ENCODE data around the gene KCNS1. TPM values are rescaled to one million over a fixed set of nuclear protein-coding genes. Genes with fewer than 3 reads are reported as not detected.
"Not testable (repeated sequence)": the region's sequence is repeated elsewhere in the genome, so short reads cannot be mapped to it uniquely, and the experiment has no call there.

KCNS1 gene, protein sequence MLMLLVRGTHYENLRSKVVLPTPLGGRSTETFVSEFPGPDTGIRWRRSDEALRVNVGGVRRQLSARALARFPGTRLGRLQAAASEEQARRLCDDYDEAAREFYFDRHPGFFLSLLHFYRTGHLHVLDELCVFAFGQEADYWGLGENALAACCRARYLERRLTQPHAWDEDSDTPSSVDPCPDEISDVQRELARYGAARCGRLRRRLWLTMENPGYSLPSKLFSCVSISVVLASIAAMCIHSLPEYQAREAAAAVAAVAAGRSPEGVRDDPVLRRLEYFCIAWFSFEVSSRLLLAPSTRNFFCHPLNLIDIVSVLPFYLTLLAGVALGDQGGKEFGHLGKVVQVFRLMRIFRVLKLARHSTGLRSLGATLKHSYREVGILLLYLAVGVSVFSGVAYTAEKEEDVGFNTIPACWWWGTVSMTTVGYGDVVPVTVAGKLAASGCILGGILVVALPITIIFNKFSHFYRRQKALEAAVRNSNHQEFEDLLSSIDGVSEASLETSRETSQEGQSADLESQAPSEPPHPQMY
- 0.40 TPM for total RNA-seq

DNA sequence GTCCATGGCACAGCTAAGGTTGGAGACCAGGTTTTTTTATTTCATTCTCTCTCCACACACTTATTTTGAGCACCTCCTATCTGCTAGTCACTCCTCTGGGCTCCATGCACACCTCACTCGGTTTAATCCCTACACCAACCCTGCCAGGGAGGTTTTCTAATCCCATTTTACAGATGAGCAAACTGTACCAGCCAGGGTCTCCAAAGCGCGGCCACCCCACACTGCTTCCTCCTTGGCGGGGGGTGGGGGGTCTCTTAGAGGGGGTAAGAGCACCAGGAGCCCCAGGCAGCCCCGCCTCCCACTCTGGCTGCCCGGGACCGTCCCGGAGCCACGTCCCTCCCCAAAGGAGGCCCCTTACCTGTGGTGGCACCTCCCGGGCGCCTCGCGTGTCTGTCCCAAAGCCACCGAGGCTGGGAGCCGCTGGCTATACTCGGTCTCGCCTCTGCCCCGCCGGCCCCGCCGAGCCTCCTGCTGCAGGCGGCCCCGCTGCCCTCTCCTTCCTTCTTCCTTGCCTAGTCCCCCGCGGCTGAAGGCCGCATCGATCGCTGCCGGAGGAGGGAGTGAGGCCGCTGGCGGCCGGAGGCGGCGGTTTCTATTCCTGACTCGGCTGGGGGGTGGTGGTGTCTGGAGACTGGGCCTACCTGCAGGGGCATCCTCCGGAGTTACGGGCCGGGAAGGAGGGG, at the start of gene KCNS1:
TSS of gene KCNS1 (minus strand) at position 565 of the 683 bp plus-strand sequence. CDS start 1,891 bp downstream, outside the sequence.
- no peak for ATAC-seq

- ATAC-seq, result no peak
Measured at GRCh38 chr20:45149062-45149461, 48.1 kb upstream of the KCNS1 start.

GRCh38 chr20:45140836-45141235, 39.9 kb upstream of the KCNS1 start:
- ATAC-seq, result no peak

DNA sequence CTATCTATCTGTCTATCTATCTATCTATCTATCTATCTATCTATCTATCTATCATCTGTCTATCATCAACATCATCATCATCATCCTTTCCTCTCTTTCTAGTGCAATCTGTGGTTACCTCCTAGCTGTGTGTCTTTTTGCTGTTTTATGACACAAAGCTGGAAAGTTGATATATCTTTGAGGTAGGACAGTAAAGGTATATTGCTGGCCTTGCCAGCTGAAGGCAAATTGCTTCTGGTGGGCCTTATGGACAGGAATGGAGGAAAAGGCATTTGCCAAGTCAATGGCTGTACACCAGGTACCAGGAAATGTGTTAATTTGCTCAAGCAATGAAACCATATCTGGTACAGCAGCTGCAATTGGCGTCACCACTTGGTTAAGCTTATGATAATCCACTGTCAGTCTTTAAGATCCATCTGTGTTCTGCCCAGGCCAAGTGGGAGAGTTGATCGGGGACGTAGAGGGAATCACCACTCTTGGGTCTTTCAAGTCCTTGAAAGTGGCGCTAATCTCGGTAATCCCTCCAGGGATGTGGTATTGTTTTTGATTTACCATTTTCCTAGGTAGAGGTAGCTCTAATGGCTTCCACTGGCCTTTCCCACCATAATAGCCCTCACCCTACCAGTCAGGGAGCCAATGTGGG, 38.9 kb upstream of the KCNS1 start:
- ATAC-seq, result not testable (repeated sequence)

- peak; percentile 94 for ATAC-seq
Measured at GRCh38 chr20:45138561-45139300, 37.8 kb upstream of the KCNS1 start.

GRCh38 chr20:45136911-45137310, 36.0 kb upstream of the KCNS1 start:
- peak; percentile 50 for ATAC-seq

- peak; percentile 96 for ATAC-seq
Measured at GRCh38 chr20:45128099-45128498, 27.2 kb upstream of the KCNS1 start.

DNA sequence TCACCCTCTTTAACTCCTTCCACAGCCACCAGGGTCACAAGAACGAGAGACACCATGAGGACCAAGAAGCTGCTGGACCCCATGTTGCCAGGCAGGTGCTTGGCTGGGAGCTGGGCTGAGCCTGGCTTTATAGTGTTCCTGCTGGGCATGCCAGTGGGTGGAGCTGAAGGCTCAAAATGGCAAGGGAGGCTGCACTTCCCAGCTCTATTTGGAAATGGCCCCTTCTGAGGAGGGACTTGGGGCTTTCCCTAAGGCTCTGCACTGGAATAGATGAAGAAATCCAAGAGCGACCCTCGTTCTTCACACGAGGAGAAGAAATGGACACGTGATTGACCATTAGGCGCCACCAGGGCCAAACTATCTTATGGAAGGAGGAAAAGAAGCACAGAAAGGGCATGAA, 23.4 kb upstream of the KCNS1 start, which contains the start of gene WFDC12:
TSS of gene WFDC12 (minus strand) at position 101 of the 400 bp plus-strand sequence. CDS start at position 83, 18 bp downstream.
- no peak for ATAC-seq

DNA sequence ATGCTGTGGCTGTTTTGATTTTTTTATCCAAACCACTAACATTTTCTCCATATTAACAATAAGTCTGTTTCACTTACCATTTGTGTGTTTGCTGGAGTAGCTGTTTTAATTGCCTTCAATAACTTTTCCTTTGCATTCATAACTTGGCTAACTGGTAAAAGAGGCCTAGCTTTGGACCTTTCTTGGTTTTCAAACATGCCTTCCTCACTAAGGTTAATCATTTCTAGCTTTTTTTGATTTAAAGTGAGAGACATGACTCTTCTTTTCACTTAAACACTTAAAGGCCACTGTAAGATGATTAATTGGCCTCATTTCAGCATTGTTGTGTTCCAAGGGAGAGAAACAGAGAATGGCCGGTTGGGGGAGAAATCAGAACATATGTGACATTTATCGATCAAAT, 20.5 kb upstream of the KCNS1 start:
- no peak for ATAC-seq

DNA sequence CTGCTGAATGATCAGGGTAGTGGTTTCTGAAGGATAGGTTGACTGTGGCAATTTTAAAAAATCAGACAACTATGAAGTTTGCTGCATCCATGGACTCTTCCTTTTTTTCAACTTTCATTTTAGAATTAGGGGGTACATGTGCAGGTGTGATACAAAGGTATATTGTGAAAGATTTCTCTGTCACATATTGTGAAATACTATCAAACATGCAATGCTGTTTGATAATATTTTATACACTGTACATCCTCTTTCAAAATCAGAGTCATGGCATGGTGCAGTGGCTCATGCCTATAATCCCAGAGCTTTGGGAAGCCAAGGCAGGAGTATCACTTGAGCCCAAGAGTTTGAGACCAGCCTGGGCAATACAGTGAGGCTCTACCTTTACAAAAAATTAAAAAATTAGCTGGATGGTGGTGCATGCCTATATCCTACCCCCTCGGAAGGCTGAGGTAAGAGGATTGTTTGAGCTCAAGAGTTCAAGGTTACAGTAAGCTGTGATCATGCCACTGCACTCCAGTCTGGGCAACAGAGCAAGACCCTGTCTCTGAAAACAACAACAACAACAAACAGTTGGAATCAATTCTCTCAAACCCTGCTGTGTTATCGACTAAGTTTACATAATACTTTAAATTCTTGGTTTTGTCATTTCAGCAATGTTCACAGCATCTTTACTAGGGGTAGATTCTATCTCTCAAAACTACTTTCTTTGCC, 18.8 kb upstream of the KCNS1 start:
- ATAC-seq, result no peak

GRCh38 chr20:45118028-45118427, 17.1 kb upstream of the KCNS1 start:
- ATAC-seq, result no peak

- no peak for ATAC-seq
Measured at GRCh38 chr20:45117581-45117980, 16.7 kb upstream of the KCNS1 start.

DNA sequence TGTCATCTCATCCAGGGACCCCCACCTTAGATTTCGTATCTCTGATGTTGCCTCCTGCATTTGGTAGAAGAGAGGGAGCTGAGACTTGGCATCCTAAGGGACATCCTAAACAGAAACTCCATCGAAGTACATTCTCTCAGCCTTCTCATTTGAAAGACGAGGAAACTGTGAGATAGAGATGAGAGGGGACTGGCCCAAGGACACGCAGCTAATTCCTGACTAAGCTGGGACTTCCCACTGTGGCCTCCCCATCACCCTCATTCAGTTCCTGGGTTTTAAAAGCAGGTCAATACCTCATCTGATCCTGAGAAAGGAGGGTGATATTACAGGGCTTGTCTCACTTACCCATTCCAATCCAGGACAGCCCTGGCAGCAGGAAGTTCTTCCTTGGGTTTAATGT, 14.9 kb upstream of the KCNS1 start:
- ATAC-seq, result peak; percentile 1

DNA sequence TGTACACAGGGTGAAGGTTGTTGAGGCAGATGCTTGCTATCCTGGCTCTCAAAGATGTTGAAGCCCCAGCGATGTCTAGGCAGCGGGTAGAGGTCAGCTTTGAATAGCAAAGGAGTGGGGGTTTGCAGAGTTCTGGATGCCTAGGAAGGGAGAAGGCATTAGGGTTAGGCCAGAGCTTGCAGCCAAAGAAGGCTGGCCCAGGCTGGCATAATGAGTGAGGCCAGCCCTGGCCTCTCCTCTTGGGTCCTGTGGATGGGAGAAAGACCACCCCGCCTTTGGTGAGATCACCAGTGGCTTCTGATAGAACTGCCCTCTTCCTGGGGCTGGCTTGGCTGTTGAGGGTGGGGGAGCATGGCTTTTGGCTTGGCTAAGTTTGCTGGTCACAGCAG, 14.5 kb upstream of the KCNS1 start:
- ATAC-seq, result no peak

GRCh38 chr20:45114465-45115385, 13.8 kb upstream of the KCNS1 start, which contains the start of gene WFDC5:
Gene WFDC5, minus strand, starts transcription at chr20:45115174. Its CDS starts 91 bp downstream, at chr20:45115083.
- ATAC-seq, result peak; percentile 92

- no peak for ATAC-seq
Measured at GRCh38 chr20:45113865-45114264, 12.9 kb upstream of the KCNS1 start.

GRCh38 chr20:45112754-45113153, 11.8 kb upstream of the KCNS1 start:
- ATAC-seq, result no peak

DNA sequence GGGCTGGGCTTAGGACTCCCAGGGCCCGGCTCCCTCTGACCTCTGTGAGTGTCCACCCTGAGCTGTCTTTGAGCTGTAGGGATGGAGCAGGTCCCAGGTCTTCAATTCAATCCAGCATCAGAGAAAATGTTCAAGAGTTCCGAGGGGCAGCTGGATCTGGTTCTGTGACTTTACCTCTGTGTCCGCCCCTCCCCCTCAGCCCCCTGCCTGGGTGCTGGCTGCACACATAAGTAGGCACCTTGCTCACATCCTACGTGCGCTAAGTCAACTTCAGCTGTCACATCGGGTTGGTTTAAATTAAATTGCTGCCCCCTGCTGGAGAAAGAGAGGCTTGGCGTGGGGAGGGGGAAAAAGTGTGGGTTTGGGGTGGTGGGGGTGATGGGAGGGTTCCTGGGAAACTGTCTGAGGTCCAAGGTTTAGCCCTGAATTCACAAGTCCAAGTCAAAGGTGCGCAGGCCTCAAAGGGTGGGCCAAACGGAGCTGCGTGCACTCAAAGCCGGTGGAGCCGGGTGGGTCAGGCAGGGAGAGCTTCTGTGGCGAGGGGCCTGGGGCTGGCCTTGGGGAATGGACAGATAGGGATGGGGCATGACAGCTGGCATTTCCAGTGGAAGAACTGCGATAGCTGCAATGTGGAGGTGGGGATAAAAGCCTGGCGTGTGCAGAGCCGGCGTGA, 11.0 kb upstream of the KCNS1 start:
- no peak for ATAC-seq

DNA sequence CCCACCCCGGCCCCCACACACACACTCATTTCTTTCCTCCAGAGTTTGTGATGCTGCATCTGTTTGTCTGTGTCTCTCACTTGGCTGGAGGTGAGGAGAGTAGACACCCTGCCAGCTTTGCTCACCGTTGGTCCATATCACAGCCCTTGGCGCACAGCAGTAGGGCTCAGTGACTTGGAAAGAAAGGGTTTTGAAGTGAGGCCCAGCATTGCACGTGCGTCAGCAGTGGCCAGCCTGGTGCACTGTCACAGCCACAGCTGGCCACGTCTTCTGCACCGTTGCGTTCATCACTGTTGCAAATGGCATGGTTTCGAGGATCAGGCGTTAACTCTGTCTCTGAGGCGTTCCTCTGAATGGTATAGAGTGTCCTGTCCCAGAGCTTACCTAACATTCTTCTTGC, 10.4 kb upstream of the KCNS1 start:
- ATAC-seq, result no peak

GRCh38 chr20:45110301-45110700, 9.4 kb upstream of the KCNS1 start:
- ATAC-seq, result no peak

Data from esophagus mucosa (tissue), 1 donor.